CD4-positive, alpha-beta T cell treated with Interleukin-17A for 4 hours (primary cell): Measurements from ENCODE around the gene MMP2.

Experiments used
- DNase-seq: peaks from one replicate; pipeline ENCODE4 v3.0.0-alpha.2; 2020; ENCODE audit warnings: mixed read lengths

Gene MMP2

GRCh38 chr16:55478827-55479429, at the start of gene MMP2:
Gene MMP2, plus strand, starts transcription at chr16:55479198. Its CDS starts 282 bp downstream, at chr16:55479480.
- DNase-seq: no peak

- DNase-seq: no peak
Observed at GRCh38 chr16:55433030-55433429, 46.0 kb upstream of the MMP2 start.

DNA sequence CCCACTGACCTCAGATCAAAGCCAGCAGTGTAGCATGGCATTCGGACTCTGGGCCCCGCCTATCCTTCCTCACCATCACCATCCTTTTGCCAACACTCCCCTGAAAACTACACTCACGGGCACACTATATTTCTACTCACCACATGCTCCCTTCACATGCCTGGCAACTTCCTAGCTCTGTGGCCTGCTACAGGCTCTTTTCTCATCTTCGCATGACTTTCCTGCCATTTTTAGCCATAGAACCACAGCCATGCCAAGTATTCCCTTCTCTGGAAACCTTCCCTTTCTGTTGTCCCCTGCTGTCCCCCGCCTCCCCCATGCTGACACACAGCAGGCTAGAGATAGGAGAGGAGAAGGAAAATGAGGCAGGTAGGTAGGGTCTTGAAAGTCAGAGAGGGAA, 45.5 kb upstream of the MMP2 start:
- DNase-seq: no peak

- DNase-seq: no peak
Observed at GRCh38 chr16:55434000-55434399, 45.0 kb upstream of the MMP2 start.

GRCh38 chr16:55435387-55435786, 43.6 kb upstream of the MMP2 start:
- DNase-seq: no peak

DNA sequence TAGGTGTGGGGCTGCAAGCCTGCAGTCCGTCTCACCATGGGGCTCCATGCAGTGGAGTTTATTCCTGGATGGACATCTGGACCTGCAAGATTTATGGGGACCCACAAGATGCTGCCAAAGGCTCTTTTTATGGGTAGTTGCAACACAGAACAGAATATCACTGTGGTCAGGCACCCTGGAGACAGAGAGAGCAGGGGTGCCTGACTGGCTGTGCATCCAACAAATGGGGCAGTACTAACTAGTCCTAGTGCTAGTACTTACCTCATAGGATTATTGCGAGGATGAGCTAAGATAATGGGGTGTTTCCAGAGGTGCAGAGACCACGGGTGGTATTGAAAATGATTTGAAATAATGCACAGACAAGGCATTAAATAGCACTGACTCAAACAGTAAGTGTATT, 42.4 kb upstream of the MMP2 start:
- DNase-seq: no peak

- DNase-seq: no peak
Observed at GRCh38 chr16:55437625-55438024, 41.4 kb upstream of the MMP2 start.

GRCh38 chr16:55438281-55438680, 40.7 kb upstream of the MMP2 start:
- DNase-seq: no peak

- DNase-seq: no peak
Observed at GRCh38 chr16:55439101-55439690, 39.8 kb upstream of the MMP2 start.

- DNase-seq: no peak
Observed at GRCh38 chr16:55443434-55444346, 35.3 kb upstream of the MMP2 start.

GRCh38 chr16:55444754-55445485, 34.1 kb upstream of the MMP2 start:
- DNase-seq: no peak

DNA sequence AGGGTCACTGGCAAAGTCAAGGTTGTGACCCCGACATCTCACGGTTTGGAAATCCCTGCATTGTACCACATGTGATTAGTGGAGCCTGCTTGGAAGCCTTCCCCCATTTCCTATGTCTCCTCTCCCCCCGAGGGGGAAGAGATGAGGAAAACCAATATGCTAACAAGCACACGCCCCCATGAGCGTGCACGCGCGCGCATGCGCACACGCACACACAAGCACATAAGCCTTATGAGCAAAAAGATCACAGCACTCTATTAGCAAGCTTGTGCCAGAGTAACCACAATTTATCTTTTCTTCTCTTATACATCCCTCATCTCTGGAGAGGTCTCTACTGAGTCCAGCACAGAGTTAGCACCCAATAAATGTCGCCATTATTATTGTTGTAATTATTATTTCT, 31.8 kb upstream of the MMP2 start:
- no peak for DNase-seq

DNA sequence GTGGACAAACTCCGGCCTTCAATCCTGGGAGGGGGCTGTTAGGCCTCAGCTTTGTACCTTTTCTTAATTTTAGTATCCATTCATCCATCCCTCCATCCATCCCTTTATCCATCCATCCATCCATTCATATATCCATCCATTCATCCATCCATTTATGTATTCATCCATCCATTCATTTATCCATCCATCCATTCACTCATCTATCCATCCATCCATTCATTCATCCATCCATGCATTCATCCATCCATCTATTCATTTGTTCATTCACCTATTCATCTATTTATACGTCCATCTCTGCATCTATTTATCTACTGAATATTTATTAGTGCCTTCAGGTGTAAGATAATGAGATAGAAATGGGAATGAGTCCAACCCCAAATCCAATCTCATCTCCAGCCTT, 26.0 kb upstream of the MMP2 start:
- no peak for DNase-seq

GRCh38 chr16:55453909-55454308, 25.1 kb upstream of the MMP2 start:
- DNase-seq: no peak

GRCh38 chr16:55454861-55455260, 24.1 kb upstream of the MMP2 start:
- no peak for DNase-seq

- DNase-seq: no peak
Observed at GRCh38 chr16:55462241-55462640, 16.8 kb upstream of the MMP2 start.

- no peak for DNase-seq
Observed at GRCh38 chr16:55464375-55464774, 14.6 kb upstream of the MMP2 start.

- DNase-seq: peak; percentile 83
Observed at GRCh38 chr16:55465077-55465896, 13.7 kb upstream of the MMP2 start.

- DNase-seq: no peak
Observed at GRCh38 chr16:55466209-55466608, 12.8 kb upstream of the MMP2 start.

- DNase-seq: no peak
Observed at GRCh38 chr16:55467898-55468297, 11.1 kb upstream of the MMP2 start.

DNA sequence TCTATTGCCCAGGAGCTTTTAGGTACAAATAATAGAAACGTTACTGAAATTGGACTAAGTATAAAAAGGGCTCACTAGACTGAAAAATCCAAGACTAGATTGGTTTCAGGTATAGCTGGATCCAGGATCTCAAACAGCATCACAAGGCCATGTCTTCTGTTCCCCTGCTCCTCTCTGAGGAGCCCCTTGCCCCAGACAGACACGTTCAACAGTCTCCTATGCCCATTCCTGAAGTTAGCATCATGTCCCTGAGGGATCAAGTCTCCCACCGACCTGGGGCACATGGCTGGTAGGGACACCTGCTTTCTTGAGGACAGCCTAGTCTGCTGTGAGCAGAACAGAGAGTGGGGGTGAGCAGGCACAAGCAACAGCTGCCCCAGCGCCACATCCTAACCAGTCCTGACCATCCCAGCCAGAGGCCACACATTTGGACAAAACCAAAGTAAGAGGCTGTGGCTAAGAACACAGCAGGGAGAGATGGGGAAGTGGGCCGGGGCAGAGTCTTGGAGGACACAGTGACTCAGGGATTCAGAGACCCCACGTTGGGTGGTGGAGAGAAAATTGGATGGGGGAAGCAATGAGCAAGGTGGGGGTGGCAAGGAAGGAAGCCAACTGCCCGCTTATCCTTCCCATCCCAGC, 10.5 kb upstream of the MMP2 start:
- no peak for DNase-seq
